ENCODE measurements around the gene AADACL4. TPM values are rescaled to one million over a fixed set of nuclear protein-coding genes. Genes with fewer than 3 reads are reported as not detected.
"Not testable (repeated sequence)": the region's sequence is repeated elsewhere in the genome, so short reads cannot be mapped to it uniquely, and the experiment has no call there.

The AADACL4 gene
- total RNA-seq, 3 donors from 2014 or later, result not detected

DNA sequence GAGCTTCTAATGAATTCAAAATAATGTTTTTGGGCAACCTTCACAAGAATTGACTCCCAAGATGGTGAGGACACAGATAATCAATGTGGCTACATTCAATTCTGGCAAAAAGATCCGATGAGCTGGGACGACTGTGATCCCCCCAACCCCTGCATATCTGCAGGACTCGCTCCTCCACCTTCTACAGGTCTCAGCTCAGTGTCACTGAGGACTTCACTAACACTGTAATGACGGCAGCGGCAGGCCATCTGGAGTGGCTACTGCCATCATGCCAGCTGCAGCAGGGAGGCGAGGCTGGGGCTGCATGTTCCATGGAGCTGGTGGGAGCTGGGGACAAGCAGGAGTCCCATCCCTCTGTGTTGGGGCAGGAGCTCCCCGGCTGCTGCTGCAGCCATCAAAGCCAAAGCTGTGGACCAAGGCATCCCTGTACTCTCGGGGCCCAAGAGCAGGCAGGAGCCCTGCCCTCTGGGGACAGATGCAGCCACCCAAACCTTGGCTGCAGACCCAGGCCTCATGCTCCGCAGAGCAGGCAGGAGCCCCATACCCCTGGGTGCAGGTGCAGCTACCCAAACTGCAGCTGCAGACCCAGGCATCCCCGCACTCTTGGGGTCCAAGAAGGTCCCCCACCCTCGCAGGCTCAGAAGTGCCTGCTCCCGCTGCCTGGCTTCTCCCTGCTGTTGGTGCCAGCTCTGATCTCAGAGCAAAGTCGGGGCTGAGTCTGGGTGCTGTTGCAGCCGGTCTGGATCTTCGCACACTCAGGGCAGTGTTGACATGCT, 13.7 kb upstream of the AADACL4 start:
- Mint-ChIP-seq H3K4me3 (no peak overlapping the region), H3K4me1 (ENCODE audit: low read depth) (peaks cover 13% of the 10 kb centered on the region), H3K27me3 (ENCODE audit: low read depth) (peaks cover 1% of the 10 kb centered on the region), H3K9me3 (no peaks in the 10 kb centered on the region), H3K36me3 (ENCODE audit: insufficient read depth) (no peaks in the 10 kb centered on the region)
- DNase-seq (no peak), ATAC-seq (no peak)

DNA sequence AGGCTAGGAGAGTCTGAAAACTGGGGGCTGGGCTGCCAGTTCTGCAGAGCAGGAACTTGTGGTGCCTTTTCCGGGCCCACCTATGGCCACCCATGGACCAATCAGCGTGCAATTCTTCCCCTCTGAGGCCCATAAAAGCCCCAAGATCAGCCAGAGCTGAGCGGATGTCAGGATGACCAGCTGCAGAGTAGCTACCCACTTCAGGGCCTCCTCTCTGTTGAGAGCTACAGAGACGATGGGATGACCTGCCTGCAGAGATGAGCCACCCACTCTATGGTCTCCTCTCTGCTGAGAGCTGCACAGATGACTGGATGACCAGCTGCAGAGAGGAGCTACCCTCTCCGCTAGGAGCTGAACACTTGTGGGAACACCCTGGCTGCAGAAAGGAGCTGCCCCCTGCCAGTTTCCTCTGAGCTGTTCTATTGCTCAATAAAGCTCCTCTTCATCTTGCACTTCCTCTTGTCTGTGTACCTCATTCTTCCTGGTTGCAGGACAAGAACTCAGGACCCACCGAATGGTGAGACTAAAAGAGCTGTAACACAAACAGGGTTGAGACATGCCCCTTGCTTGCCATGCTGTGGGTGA, 12.8 kb upstream of the AADACL4 start:
- Mint-ChIP-seq H3K27me3 (ENCODE audit: low read depth) (peaks cover 1% of the 10 kb centered on the region), H3K4me1 (ENCODE audit: low read depth) (peaks cover 13% of the 10 kb centered on the region), H3K4me3 (no peak overlapping the region), H3K9me3 (no peaks in the 10 kb centered on the region), H3K36me3 (ENCODE audit: insufficient read depth) (no peaks in the 10 kb centered on the region)
- ATAC-seq, result no peak
- no peak for DNase-seq

DNA sequence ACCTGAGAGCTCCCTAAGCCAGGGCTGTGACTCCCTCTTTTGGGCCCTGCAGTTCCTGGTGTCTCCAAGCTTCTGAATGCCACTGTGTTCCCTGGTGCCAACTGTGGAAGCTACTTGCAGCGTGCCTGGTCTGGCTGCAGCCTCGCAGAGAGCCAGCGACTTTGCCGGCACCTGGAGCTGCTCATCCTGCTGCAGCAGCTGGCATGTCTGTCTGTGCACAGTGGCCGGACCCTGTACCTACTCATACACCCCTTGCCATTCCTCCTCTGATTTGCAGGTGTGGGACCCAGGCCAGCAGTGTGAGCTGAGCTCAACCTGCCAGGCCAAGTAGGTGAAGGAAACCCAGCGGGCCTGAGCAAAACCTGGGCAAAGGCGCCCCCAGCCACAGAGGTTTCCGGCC, 12.3 kb upstream of the AADACL4 start:
- Mint-ChIP-seq H3K36me3 (ENCODE audit: insufficient read depth) (no peaks in the 10 kb centered on the region), H3K4me1 (ENCODE audit: low read depth) (peaks cover 13% of the 10 kb centered on the region), H3K4me3 (no peak overlapping the region), H3K9me3 (no peaks in the 10 kb centered on the region), H3K27me3 (ENCODE audit: low read depth) (peaks cover 1% of the 10 kb centered on the region)
- DNase-seq (no peak), ATAC-seq (no peak)

DNA sequence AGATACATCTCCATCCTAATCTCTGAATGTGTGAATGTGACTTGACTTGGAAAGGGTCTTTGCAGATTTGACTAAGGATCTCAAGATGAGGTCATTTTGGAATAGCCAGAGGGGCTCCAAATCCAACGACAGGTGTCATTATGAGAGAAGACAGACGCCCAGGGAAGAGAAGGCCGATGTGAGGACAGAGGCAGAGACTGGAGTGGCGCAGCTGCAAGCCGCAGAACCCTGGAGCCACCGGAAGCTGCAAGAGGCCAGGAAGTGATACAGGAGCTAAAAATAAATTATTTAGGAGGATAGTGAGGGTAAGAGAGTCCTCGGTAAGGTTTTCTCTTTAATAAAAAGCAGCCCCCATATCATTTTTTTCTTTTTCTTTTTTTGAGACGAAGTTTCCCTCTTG, 9.7 kb upstream of the AADACL4 start:
- Mint-ChIP-seq H3K4me1 (ENCODE audit: low read depth) (peaks cover 6% of the 10 kb centered on the region), H3K4me3 (no peak overlapping the region), H3K36me3 (ENCODE audit: insufficient read depth) (no peaks in the 10 kb centered on the region), H3K27me3 (ENCODE audit: low read depth) (peaks cover 1% of the 10 kb centered on the region), H3K9me3 (no peaks in the 10 kb centered on the region)
- DNase-seq (no peak), ATAC-seq (no peak)

DNA sequence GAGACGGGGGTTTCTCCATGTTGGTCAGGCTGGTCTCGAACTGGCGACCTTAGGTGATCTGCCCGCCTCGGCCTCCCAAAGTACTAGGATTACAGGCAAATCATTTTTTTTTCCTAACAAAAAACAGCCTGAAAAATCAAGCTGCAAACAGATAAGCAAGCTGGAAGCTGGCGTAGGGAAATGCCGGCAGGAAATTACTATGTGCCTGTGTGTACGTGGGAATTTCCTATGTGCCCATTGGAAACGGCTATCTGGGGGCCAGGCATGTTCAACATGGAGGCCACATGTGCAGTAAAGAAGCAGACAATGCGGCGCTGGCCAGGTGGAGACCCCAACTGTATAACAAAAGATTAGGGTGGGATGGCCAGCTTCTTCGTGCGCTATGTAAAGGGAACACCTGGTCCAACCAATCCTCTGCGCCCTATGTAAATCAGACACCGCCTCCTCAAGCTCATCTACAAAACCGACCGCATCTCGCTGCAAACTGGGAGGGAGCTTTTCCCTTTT, 9.1 kb upstream of the AADACL4 start:
- Mint-ChIP-seq H3K27me3 (ENCODE audit: low read depth) (peaks cover 1% of the 10 kb centered on the region), H3K36me3 (ENCODE audit: insufficient read depth) (no peaks in the 10 kb centered on the region), H3K4me1 (ENCODE audit: low read depth) (peaks cover 6% of the 10 kb centered on the region), H3K4me3 (no peak overlapping the region), H3K9me3 (peaks cover under 1% of the 10 kb centered on the region)
- DNase-seq (no peak), ATAC-seq (no peak)

DNA sequence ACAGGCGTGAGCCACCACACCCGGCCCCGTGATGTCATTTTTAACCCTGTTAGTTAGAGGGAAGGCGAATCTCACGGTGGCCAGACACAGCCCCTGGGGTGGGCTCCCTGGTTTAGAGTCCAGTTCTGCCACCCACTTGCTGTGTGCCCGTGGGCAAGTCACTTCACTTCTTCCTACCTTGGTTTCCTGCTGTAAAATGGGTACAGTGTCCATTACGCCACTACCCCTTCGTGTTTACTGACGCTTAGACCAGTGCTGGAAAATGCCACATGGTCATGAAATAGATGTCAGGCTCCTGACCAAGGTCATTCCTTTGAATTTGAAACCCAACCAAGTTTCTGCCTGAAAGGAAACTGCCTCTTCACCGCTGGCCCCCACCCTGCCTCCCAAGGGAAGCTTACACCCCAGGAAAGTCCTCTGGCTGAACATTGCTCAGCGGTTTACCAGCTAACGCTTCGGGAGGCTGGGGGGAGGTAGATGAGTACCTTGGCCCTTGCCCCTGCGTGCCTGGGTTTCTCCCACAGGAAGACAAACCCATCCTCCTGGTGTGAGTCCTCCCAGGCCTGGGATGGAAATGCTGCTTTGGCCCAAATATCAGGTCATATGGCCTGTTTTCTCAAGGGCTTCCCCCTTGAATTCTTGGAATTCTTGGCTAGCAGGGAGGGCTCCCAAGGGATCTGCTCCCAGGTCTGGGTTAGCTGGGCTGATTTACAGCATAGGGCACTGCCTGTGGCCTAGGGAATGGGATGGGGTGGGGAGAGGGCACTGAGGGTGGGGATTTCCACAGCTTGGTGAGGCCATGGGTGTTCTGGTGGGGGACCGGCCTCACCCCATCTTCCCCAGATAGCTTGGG, 7.6 kb upstream of the AADACL4 start:
- Mint-ChIP-seq H3K4me3 (no peak overlapping the region), H3K9me3 (peaks cover 16% of the 10 kb centered on the region), H3K36me3 (ENCODE audit: insufficient read depth) (no peaks in the 10 kb centered on the region), H3K27me3 (ENCODE audit: low read depth) (peaks cover 1% of the 10 kb centered on the region), H3K4me1 (ENCODE audit: low read depth) (peaks cover 6% of the 10 kb centered on the region)
- ATAC-seq (no peak), DNase-seq (no peak)

DNA sequence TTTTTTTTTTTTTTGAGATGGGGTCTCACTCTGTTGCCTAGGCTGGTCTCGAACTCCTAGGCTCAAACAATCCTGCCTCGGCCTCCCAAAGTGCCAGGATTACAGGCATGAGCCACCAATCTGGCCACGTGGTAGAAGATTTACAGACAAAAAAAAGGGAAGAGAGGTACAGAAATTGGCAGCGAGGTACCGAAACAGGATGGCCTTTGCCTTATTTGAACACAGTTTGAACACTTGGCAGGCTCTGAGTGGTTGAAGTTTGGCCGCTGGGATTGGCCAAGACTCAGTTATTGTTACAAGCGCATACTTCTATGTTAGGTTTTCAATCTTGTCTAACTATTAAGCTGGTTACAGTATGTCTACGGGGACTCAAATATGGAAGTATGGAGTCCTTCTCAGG, 6.2 kb upstream of the AADACL4 start:
- ATAC-seq (no peak), DNase-seq (no peak)
- Mint-ChIP-seq H3K4me3 (no peak overlapping the region), H3K9me3 (peaks cover 19% of the 10 kb centered on the region), H3K4me1 (ENCODE audit: low read depth) (peaks cover 4% of the 10 kb centered on the region), H3K27me3 (ENCODE audit: low read depth) (no peaks in the 10 kb centered on the region), H3K36me3 (ENCODE audit: insufficient read depth) (no peaks in the 10 kb centered on the region)

DNA sequence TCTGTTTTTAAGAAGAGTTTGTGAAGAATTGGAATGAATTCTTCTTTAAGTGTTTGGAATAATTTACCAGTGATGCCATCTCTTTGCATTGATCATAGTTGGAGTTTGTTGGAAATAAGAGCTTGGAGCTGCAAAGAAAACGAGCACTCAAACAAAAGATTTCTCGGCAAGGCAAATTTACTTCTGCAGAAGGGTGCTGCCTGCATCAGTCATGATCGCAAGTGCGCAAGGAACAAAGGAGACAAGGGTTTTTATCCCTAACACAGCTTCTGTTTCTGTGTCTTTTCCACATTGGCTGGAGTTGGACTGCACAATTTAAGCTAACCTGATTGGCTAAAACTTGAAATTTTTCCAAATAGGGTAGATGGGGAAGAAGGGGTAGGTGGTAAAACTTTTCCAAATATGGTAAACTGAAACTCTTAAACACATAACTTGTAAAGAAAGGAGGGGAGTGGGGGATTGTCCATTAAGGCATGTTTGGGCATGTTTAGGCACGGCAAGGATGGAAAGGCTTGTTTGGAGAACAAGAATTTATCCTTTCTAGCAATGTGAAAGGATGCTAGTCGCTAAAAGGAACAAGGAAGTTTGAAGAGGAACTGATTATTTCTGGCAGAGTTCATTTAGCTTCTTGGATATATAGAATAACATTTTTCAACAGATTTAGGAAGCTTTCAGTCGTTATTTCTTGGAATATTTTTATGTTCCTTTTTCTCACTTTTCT, 3.5 kb upstream of the AADACL4 start:
- DNase-seq (no peak), ATAC-seq (no peak)
- no peaks in the 10 kb centered on the region for H3K4me1 Mint-ChIP-seq (ENCODE audit: low read depth)
- H3K9me3 Mint-ChIP-seq, result peaks cover 19% of the 10 kb centered on the region
- H3K36me3 Mint-ChIP-seq (ENCODE audit: insufficient read depth), result no peaks in the 10 kb centered on the region
- no peak overlapping the region for H3K4me3 Mint-ChIP-seq
- peaks cover 2% of the 10 kb centered on the region for H3K27me3 Mint-ChIP-seq (ENCODE audit: low read depth)

DNA sequence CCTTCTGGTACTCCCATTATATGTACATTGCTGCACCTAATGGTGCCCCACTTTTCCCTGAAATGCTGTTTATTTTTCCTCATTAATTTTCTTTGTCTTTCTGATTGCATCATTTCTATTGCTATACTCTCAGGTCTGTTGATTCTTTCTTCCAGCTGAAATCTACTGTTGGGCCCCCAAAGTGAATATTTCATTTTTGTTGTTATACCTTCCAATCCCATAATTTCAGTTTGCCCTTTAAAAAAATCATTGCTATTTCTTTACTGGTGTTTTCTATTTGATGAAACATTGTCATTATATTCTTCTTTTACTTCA, 3.0 kb upstream of the AADACL4 start:
- Mint-ChIP-seq H3K9me3 (peaks cover 19% of the 10 kb centered on the region), H3K4me3 (no peak overlapping the region), H3K27me3 (ENCODE audit: low read depth) (peaks cover 2% of the 10 kb centered on the region), H3K4me1 (ENCODE audit: low read depth) (no peaks in the 10 kb centered on the region), H3K36me3 (ENCODE audit: insufficient read depth) (no peaks in the 10 kb centered on the region)
- no peak for ATAC-seq
- DNase-seq, result no peak

DNA sequence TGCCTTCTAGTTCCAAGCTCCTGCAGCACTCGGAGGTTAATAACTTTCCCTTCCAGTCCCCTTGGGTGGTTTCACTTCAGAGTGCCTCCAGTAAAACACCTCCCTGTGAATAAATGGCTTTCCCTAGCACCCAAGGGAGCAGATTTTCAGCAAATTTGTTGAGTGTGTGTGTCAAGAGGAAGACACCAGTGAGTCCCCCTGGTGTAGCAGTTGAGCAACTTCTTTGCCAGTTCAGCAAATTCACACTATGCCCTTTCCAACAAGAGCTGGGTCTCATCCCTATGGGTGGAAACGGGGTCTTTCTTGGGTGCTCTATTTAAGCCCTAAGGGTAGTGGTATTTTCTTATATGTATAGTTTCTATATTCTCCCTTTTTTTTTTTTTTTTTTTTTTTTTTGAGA, 806 bp upstream of the AADACL4 start:
- no peak for ATAC-seq
- peaks cover 4% of the 10 kb centered on the region for H3K27me3 Mint-ChIP-seq (ENCODE audit: low read depth)
- H3K9me3 Mint-ChIP-seq, result peaks cover 19% of the 10 kb centered on the region
- H3K4me1 Mint-ChIP-seq (ENCODE audit: low read depth), result no peaks in the 10 kb centered on the region
- H3K36me3 Mint-ChIP-seq (ENCODE audit: insufficient read depth), result no peaks in the 10 kb centered on the region
- no peak overlapping the region for H3K4me3 Mint-ChIP-seq
- no peak for DNase-seq

DNA sequence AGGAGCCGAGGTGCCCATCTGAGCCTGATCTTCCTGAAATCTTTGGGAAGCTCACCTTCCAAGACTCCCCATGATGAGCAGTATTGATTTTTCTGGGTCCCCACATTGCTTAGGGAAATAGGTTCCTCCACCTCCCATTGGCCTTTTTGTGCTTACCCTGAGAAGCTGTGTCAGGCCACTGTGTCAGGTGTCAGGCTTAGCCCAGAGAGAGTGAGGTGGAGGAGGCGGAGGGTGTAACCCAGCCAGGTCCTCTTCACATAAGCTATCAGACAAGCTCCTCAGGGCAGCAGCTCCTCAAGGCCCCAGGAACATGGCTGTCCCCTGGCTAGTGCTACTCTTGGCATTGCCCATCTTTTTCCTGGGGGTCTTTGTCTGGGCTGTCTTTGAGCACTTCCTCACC, 352 bp downstream of the AADACL4 start:
- no peak for ATAC-seq

DNA sequence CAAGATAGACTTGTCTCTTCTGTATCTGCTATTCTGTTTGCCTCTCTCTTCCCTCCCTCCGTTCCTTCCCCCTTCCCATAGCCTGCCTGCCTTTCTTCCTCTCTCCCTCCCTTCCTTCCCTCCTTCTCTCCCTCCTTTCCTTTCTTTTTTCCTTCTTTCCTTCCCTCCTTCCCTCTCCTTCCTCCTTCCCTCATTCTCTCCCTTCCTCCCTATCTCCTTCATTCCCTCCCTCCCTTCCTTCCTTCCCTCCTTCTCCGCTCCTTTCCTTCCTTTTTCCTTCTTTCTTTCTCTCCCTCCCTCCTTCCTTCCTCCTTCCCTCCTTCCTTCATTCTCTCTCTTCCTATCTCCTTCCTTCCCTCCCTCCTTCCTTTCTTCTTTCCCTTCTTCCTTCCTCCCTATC, 944 bp downstream of the AADACL4 start:
- DNase-seq (no peak), ATAC-seq (no peak)
- Mint-ChIP-seq H3K9me3 (peaks cover 17% of the 10 kb centered on the region), H3K36me3 (ENCODE audit: insufficient read depth) (no peaks in the 10 kb centered on the region), H3K4me1 (ENCODE audit: low read depth) (no peaks in the 10 kb centered on the region), H3K4me3 (no peak overlapping the region), H3K27me3 (ENCODE audit: low read depth) (peaks cover 13% of the 10 kb centered on the region)

More for the DNA sequence above, 352 bp downstream of the AADACL4 start:
- Mint-ChIP-seq H3K4me3 (no peak overlapping the region), H3K36me3 (ENCODE audit: insufficient read depth) (no peaks in the 10 kb centered on the region), H3K27me3 (ENCODE audit: low read depth) (peaks cover 11% of the 10 kb centered on the region), H3K4me1 (ENCODE audit: low read depth) (no peaks in the 10 kb centered on the region), H3K9me3 (peaks cover 19% of the 10 kb centered on the region)
- no peak for DNase-seq

DNA sequence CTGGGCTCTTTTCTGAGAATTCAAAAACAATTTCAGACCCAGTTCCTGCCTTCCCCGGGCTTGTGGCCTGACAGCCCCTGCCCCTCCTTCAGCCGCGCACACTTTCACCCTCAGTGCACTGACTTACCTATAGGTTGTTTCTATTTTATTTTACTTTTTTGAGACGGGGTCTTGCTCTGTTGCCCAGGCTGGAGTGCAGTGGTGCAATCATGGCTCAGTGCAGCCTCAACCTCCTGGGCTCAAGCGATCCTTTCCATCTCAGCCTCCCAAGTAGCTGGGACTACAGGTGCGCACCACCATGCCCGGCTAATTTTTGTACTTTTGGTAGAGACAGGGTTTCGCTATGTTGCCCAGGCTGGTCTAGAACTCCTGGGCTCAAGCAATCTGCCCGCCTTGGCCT, 1.5 kb downstream of the AADACL4 start:
- H3K9me3 Mint-ChIP-seq, result peaks cover 11% of the 10 kb centered on the region
- not testable (repeated sequence) for ATAC-seq; DNase-seq; H3K36me3 Mint-ChIP-seq (ENCODE audit: insufficient read depth); H3K4me1 Mint-ChIP-seq (ENCODE audit: low read depth); H3K4me3 Mint-ChIP-seq
- H3K27me3 Mint-ChIP-seq (ENCODE audit: low read depth), result peaks cover 13% of the 10 kb centered on the region

DNA sequence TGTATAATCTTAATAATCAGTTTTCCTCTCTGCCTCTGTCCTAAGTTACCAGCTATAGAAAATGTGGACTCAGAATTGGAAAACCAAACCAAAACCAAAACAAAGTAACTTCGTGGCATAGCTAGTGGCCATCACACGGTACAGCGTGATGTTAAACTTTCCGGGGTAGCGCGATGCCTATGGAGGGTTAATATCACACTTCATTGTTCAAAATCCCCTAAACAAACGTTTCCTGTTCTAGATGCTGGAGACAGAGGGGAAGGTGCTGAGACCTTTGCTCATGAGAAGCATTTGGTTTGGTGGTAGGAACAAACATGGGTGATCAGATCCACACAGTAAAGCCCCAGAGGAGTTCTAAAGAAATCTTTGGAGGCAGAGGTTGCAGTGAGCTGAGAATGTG, 4.9 kb downstream of the AADACL4 start:
- H3K4me3 Mint-ChIP-seq, result no peak overlapping the region
- H3K36me3 Mint-ChIP-seq (ENCODE audit: insufficient read depth), result no peaks in the 10 kb centered on the region
- peaks cover 18% of the 10 kb centered on the region for H3K27me3 Mint-ChIP-seq (ENCODE audit: low read depth)
- ATAC-seq (no peak), DNase-seq (no peak)
- H3K9me3 Mint-ChIP-seq, result no peaks in the 10 kb centered on the region
- no peaks in the 10 kb centered on the region for H3K4me1 Mint-ChIP-seq (ENCODE audit: low read depth)
